B cell (primary cell): Measurements from ENCODE around the gene CRABP1.

Experiments used
- CTCF ChIP-seq: fragments of 200-600 bp; IDR thresholded peaks from one replicate; pipeline ENCODE4 v1.8.0; 2022; ENCODE audit warnings: antibody characterized with exemption, mild to moderate bottlenecking
- EZH2 ChIP-seq: IDR thresholded peaks from 2 replicates; pipeline ENCODE4 v1.6.1; 2012; ENCODE audit warnings: borderline replicate concordance, low read depth, mild to moderate bottlenecking, moderate library complexity, low read length; ENCODE audit not compliant: insufficient read depth, poor library complexity, severe bottlenecking

- TF ChIP-seq CTCF (no peak), EZH2 (no peak)
These were observed 34.6 kb downstream of the CRABP1 start for GRCh38 chr15:78374436-78375393.
